GM12878 (cell line): ENCODE data around the gene UEVLD. TPM values are rescaled to one million over a fixed set of nuclear protein-coding genes. Genes with fewer than 3 reads are reported as not detected.

Source experiments
- ASH2L ChIP-seq: fragments of 300-600, 200-600 bp; sonication (generic); IDR thresholded peaks from 2 replicates; pipeline ENCODE4 v1.6.1; 2017; ENCODE audit warnings: low read depth, mild to moderate bottlenecking, borderline replicate concordance
- BHLHE40 ChIP-seq, 2 experiments: fragments of 450-650 bp in 1 of 2; IDR thresholded peaks; 2 replicates each; pipeline ENCODE4 v1.6.1; 2011 to 2017; ENCODE audit warnings: low read depth in 2 of 2, borderline replicate concordance in 1 of 2, improper control_type of control experiment in 1 of 2, low read length in 1 of 2, mild to moderate bottlenecking in 1 of 2
- CREM ChIP-seq: IDR thresholded peaks from 2 replicates; pipeline ENCODE4 v1.6.1; 2014; ENCODE audit warnings: antibody characterized with exemption, low read depth
- E4F1 ChIP-seq: fragments of 450-650 bp; IDR thresholded peaks from 2 replicates; pipeline ENCODE4 v1.6.1; 2018; ENCODE audit warnings: borderline replicate concordance, mild to moderate bottlenecking; ENCODE audit not compliant: partially characterized antibody
- EED ChIP-seq: sonication (generic); IDR thresholded peaks from 2 replicates; pipeline ENCODE4 v1.6.1; 2016; ENCODE audit warnings: antibody characterized with exemption, low read depth
- HDAC6 ChIP-seq: fragments of 200-600 bp; sonication (generic); IDR thresholded peaks from one replicate; pipeline ENCODE4 v1.8.0; 2017; ENCODE audit warnings: antibody characterized with exemption; ENCODE audit not compliant: unreplicated experiment
- KLF5 ChIP-seq: fragments of 450-650 bp; IDR thresholded peaks from 2 replicates; pipeline ENCODE4 v1.6.1; 2014; ENCODE audit warnings: mild to moderate bottlenecking; ENCODE audit not compliant: partially characterized antibody
- LARP7 ChIP-seq: fragments of 450-650 bp; IDR thresholded peaks from 2 replicates; pipeline ENCODE4 v1.6.1; 2017; ENCODE audit warnings: mild to moderate bottlenecking
- NR2C2 ChIP-seq: IDR thresholded peaks from 2 replicates; pipeline ENCODE4 v1.6.1; 2011; ENCODE audit warnings: borderline replicate concordance, low read depth; ENCODE audit not compliant: control insufficient read depth, insufficient read length
- NR2F1 ChIP-seq: fragments of 450-650 bp; conservative IDR thresholded peaks from 2 replicates; pipeline ENCODE4 v1.6.1; 2017; ENCODE audit warnings: mild to moderate bottlenecking
- PAX8 ChIP-seq: fragments of 450-650 bp; IDR thresholded peaks from 2 replicates; pipeline ENCODE4 v1.6.1; 2017; ENCODE audit warnings: mild to moderate bottlenecking, moderate library complexity
- SMAD5 ChIP-seq: IDR thresholded peaks from 2 replicates; pipeline ENCODE4 v1.6.1; 2016; ENCODE audit warnings: antibody characterized with exemption, low read depth
- SMARCA5 ChIP-seq: fragments of 450-650 bp; IDR thresholded peaks from 2 replicates; pipeline ENCODE4 v1.6.1; 2017; ENCODE audit warnings: mild to moderate bottlenecking
- SUZ12 ChIP-seq: fragments of 200-600 bp; sonication (generic); IDR thresholded peaks from one replicate; pipeline ENCODE4 v1.6.1; 2018; ENCODE audit warnings: antibody characterized with exemption, mild to moderate bottlenecking; ENCODE audit not compliant: unreplicated experiment
- TBL1XR1 ChIP-seq: IDR thresholded peaks from 2 replicates; pipeline ENCODE4 v1.6.1; 2012; ENCODE audit warnings: low read depth, low read length, improper control_type of control experiment
- polyA plus RNA-seq, 11 experiments: library from polyadenylated mRNA; depleted of rRNA in 4 of 11; unstranded in 6 of 11; stranded (reverse) in 5 of 11; fragments of >200 nt; fragmentation: Nextera tagmentation in 4 of 11; fragmentation: Illumina TruSeq in 1 of 11; extraction: Ambion mirVana in 4 of 11; extraction: Trizol in 1 of 11; gene quantifications; 1 replicate in 1 of 11; 2 replicates in 10 of 11; pipeline versions ENCODE4 v1.2.1 to v1.2.3, GENCODE V29; 2011 to 2016; ENCODE audit warnings: inconsistent platforms in 2 of 11, missing spikeins in 2 of 11, low read depth in 1 of 11
- total RNA-seq, 4 experiments: library from RNA; depleted of rRNA in 3 of 4; stranded (reverse); fragments of >200 nt in 3 of 4; fragmentation: Illumina TruSeq in 1 of 4; extraction: Trizol in 1 of 4; gene quantifications; 2 replicates each; pipeline versions ENCODE4 v1.2.1 to v1.2.3, GENCODE V29; 2013 to 2021
- TF ChIP-seq, protein P1 (sequence below): fragments of 450-650 bp; IDR thresholded peaks from 2 replicates; pipeline ENCODE4 v1.6.1; 2017; ENCODE audit warnings: mild to moderate bottlenecking, low read depth, inconsistent platforms; ENCODE audit not compliant: poor library complexity, severe bottlenecking
- TF ChIP-seq, protein P2 (sequence below), 3 experiments: IDR thresholded peaks in 2 of 3; conservative IDR thresholded peaks in 1 of 3; 2 replicates each; pipeline ENCODE4 v1.5.1; 2011; ENCODE audit warnings: low read depth in 3 of 3, low read length in 3 of 3, mild to moderate bottlenecking in 3 of 3, control low read depth in 2 of 3, moderate library complexity in 2 of 3, inconsistent platforms in 1 of 3, mixed read lengths in 1 of 3; ENCODE audit not compliant: control insufficient read depth in 2 of 3, insufficient read depth in 1 of 3; ENCODE audit errors: extremely low read depth in 1 of 3
- TF ChIP-seq, protein P3 (sequence below): IDR thresholded peaks from 2 replicates; pipeline ENCODE4 v1.6.1; 2011; ENCODE audit warnings: low read depth, mild to moderate bottlenecking, low read length, moderate library complexity, borderline replicate concordance; ENCODE audit errors: extremely low read depth
- TF ChIP-seq, protein P4 (sequence below): IDR thresholded peaks from 2 replicates; pipeline ENCODE4 v1.6.1; 2012; ENCODE audit warnings: low read depth, low read length, improper control_type of control experiment
- TF ChIP-seq, protein P5 (sequence below): IDR thresholded peaks from 2 replicates; pipeline ENCODE4 v1.6.1; 2011; ENCODE audit warnings: borderline replicate concordance, low read depth, mild to moderate bottlenecking, moderate library complexity, mixed read lengths, low read length; ENCODE audit not compliant: insufficient read depth; ENCODE audit errors: extremely low read length

Gene UEVLD
- total and polyA plus RNA-seq, 10 of the 15 experiments (the other 5 are each of a cell fraction or from before 2014, with no cell fraction given) = 6.5 to 16.3 (median 13.4) TPM

DNA sequence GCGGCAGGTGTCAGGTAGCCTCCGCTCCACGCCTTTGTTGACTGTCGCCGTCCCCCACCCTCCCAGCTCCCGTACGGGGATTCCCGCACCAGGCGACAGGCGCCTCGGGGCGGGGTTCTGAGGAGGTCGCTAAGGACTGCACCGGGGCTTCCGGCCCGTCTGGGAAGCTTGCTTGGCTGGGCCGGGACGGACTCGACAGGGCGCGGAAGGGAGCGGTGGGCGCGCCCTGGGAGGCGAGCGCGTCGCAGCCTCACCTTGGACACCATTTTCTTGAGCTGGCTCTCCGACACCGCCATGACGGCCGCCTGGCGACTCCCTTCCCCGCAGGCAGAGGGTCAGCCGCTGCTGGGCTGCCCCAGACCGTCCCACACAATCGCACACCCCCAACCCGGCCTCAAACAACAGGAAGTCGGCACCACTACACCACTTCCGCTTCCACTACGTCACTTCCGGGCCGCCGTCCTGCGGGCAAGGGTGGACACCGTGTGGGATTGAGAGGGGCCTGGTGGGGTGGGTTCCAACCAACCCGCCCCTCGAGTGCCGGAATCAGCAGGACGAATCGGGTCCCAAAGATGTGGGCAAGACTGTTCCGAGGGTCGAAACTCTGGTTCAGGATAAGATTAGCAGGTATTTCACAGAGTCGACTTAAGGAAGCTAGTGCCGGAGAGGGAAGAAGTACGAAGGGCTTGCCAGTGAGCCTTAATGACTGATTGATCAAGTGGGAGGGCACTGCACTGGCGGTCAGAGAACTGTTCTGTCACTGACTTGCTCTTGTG is 61.8 kb downstream of the UEVLD start, which contains the start of gene TSG101 (continued):
- TF ChIP-seq, protein P1, sequence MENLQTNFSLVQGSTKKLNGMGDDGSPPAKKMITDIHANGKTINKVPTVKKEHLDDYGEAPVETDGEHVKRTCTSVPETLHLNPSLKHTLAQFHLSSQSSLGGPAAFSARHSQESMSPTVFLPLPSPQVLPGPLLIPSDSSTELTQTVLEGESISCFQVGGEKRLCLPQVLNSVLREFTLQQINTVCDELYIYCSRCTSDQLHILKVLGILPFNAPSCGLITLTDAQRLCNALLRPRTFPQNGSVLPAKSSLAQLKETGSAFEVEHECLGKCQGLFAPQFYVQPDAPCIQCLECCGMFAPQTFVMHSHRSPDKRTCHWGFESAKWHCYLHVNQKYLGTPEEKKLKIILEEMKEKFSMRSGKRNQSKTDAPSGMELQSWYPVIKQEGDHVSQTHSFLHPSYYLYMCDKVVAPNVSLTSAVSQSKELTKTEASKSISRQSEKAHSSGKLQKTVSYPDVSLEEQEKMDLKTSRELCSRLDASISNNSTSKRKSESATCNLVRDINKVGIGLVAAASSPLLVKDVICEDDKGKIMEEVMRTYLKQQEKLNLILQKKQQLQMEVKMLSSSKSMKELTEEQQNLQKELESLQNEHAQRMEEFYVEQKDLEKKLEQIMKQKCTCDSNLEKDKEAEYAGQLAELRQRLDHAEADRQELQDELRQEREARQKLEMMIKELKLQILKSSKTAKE = no peak
- TF ChIP-seq KLF5 = peak; percentile 13
- peak; percentile 74 for TF ChIP-seq E4F1
- peak; percentile 64 for TF ChIP-seq NR2F1
- TF ChIP-seq LARP7 = peak; percentile 66
- TF ChIP-seq, protein P2, sequence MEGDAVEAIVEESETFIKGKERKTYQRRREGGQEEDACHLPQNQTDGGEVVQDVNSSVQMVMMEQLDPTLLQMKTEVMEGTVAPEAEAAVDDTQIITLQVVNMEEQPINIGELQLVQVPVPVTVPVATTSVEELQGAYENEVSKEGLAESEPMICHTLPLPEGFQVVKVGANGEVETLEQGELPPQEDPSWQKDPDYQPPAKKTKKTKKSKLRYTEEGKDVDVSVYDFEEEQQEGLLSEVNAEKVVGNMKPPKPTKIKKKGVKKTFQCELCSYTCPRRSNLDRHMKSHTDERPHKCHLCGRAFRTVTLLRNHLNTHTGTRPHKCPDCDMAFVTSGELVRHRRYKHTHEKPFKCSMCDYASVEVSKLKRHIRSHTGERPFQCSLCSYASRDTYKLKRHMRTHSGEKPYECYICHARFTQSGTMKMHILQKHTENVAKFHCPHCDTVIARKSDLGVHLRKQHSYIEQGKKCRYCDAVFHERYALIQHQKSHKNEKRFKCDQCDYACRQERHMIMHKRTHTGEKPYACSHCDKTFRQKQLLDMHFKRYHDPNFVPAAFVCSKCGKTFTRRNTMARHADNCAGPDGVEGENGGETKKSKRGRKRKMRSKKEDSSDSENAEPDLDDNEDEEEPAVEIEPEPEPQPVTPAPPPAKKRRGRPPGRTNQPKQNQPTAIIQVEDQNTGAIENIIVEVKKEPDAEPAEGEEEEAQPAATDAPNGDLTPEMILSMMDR (IDR thresholded peaks at IDR 0.05 in 2 of 3, conservative IDR thresholded peaks at IDR 0.05 in 1 of 3; ENCODE audit: control insufficient read depth in 2 of 3, extremely low read depth in 1 of 3, insufficient read depth in 1 of 3, low read depth in 3 of 3, low read length in 3 of 3) = no peak
- TF ChIP-seq, protein P3, sequence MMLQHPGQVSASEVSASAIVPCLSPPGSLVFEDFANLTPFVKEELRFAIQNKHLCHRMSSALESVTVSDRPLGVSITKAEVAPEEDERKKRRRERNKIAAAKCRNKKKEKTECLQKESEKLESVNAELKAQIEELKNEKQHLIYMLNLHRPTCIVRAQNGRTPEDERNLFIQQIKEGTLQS = no peak
- TF ChIP-seq NR2C2 = no peak
- no peak for TF ChIP-seq SUZ12
- TF ChIP-seq TBL1XR1 = peak; percentile 82
- TF ChIP-seq CREM = peak; percentile 97
- peak; percentile 37; the same call in 1 of the 2 replicates for TF ChIP-seq EED
- no peak; the same call in 1 of the 2 replicates for TF ChIP-seq ASH2L
- TF ChIP-seq, protein P4, sequence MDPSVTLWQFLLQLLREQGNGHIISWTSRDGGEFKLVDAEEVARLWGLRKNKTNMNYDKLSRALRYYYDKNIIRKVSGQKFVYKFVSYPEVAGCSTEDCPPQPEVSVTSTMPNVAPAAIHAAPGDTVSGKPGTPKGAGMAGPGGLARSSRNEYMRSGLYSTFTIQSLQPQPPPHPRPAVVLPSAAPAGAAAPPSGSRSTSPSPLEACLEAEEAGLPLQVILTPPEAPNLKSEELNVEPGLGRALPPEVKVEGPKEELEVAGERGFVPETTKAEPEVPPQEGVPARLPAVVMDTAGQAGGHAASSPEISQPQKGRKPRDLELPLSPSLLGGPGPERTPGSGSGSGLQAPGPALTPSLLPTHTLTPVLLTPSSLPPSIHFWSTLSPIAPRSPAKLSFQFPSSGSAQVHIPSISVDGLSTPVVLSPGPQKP = peak; percentile 89
- TF ChIP-seq, protein P5, sequence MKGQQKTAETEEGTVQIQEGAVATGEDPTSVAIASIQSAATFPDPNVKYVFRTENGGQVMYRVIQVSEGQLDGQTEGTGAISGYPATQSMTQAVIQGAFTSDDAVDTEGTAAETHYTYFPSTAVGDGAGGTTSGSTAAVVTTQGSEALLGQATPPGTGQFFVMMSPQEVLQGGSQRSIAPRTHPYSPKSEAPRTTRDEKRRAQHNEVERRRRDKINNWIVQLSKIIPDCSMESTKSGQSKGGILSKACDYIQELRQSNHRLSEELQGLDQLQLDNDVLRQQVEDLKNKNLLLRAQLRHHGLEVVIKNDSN = peak; percentile 8
- TF ChIP-seq SMAD5 = peak; percentile 96
- peak; percentile 23 to 56; a peak in 3 of 4 replicates for TF ChIP-seq BHLHE40 (IDR thresholded peaks at IDR 0.05; ENCODE audit: borderline replicate concordance in 1 of 2, low read depth in 2 of 2, low read length in 1 of 2)
- no peak for TF ChIP-seq PAX8
- peak; percentile 37 for TF ChIP-seq HDAC6
- TF ChIP-seq SMARCA5 = no peak
